GM12878 (cell line): ENCODE data around the gene S100A14. TPM values are rescaled to one million over a fixed set of nuclear protein-coding genes. Genes with fewer than 3 reads are reported as not detected.
A peak's percentile ranks its signal among the peaks of the same experiment; 100 is the strongest.

Source experiments
- CHD4 ChIP-seq: fragments of 200-600 bp; sonication (generic); IDR thresholded peaks from 2 replicates; pipeline ENCODE4 v1.6.1; 2016; ENCODE audit warnings: mild to moderate bottlenecking
- CREB1 ChIP-seq: IDR thresholded peaks from 2 replicates; pipeline ENCODE4 v1.6.1; 2012; ENCODE audit warnings: low read depth, mild to moderate bottlenecking, inconsistent platforms
- EED ChIP-seq: sonication (generic); IDR thresholded peaks from 2 replicates; pipeline ENCODE4 v1.6.1; 2016; ENCODE audit warnings: antibody characterized with exemption, low read depth
- EP300 ChIP-seq, 2 experiments: fragments of 150-350 bp in 1 of 2; IDR thresholded peaks; 2 replicates each; pipeline ENCODE4 v1.6.1; 2011 to 2012; ENCODE audit warnings: low read depth in 2 of 2, low read length in 2 of 2, borderline replicate concordance in 1 of 2, improper control_type of control experiment in 1 of 2, inconsistent platforms in 1 of 2; ENCODE audit not compliant: control insufficient read depth in 1 of 2
- EZH2 ChIP-seq: IDR thresholded peaks from 2 replicates; pipeline ENCODE4 v1.6.1; 2012; ENCODE audit warnings: low read depth, mild to moderate bottlenecking, control low read depth, inconsistent platforms, low read length, borderline replicate concordance; ENCODE audit not compliant: control insufficient read depth
- HDGF ChIP-seq: fragments of 450-650 bp; IDR thresholded peaks from 2 replicates; pipeline ENCODE4 v1.6.1; 2016; ENCODE audit warnings: antibody characterized with exemption
- IKZF1 ChIP-seq: fragments of 450-650 bp; conservative IDR thresholded peaks from 2 replicates; pipeline ENCODE4 v1.6.1; 2017; ENCODE audit warnings: antibody characterized with exemption, mild to moderate bottlenecking
- IKZF2 ChIP-seq, 2 experiments: fragments of 450-650 bp; IDR thresholded peaks; 2 replicates each; pipeline ENCODE4 v1.6.1; 2017; ENCODE audit warnings: mild to moderate bottlenecking in 2 of 2, moderate library complexity in 2 of 2
- KAT2A ChIP-seq: conservative IDR thresholded peaks from 2 replicates; pipeline ENCODE4 v1.6.1; 2011; ENCODE audit warnings: low read depth, low read length; ENCODE audit not compliant: control insufficient read depth
- KLF5 ChIP-seq: fragments of 450-650 bp; IDR thresholded peaks from 2 replicates; pipeline ENCODE4 v1.6.1; 2014; ENCODE audit warnings: mild to moderate bottlenecking; ENCODE audit not compliant: partially characterized antibody
- LARP7 ChIP-seq: fragments of 450-650 bp; IDR thresholded peaks from 2 replicates; pipeline ENCODE4 v1.6.1; 2017; ENCODE audit warnings: mild to moderate bottlenecking
- MTA3 ChIP-seq: IDR thresholded peaks from 2 replicates; pipeline ENCODE4 v1.6.1; 2012; ENCODE audit warnings: low read length, inconsistent platforms, borderline replicate concordance
- MXI1 ChIP-seq: fragments of 150-350 bp; IDR thresholded peaks from 2 replicates; pipeline ENCODE4 v1.6.1; 2011; ENCODE audit warnings: low read depth, mild to moderate bottlenecking, inconsistent platforms, low read length, improper control_type of control experiment
- MYC ChIP-seq: IDR thresholded peaks from 2 replicates; pipeline ENCODE4 v1.6.1; 2011; ENCODE audit warnings: mild to moderate bottlenecking, low read length, moderate library complexity, inconsistent platforms; ENCODE audit not compliant: insufficient read depth, insufficient replicate concordance, insufficient read length, severe bottlenecking
- NRF1 ChIP-seq: conservative IDR thresholded peaks from 2 replicates; pipeline ENCODE4 v1.6.1; 2011; ENCODE audit warnings: mild to moderate bottlenecking, low read depth, low read length, improper control_type of control experiment
- RAD21 ChIP-seq: IDR thresholded peaks from 2 replicates; pipeline ENCODE4 v1.6.1; 2011; ENCODE audit warnings: mild to moderate bottlenecking, low read depth, low read length, moderate library complexity; ENCODE audit not compliant: insufficient read depth
- RFX5 ChIP-seq: IDR thresholded peaks from 2 replicates; pipeline ENCODE4 v1.6.1; 2011; ENCODE audit warnings: low read depth, low read length, improper control_type of control experiment
- SREBF2 ChIP-seq: IDR thresholded peaks from 2 replicates; pipeline ENCODE4 v1.6.1; 2012; ENCODE audit warnings: mild to moderate bottlenecking, low read length
- STAT3 ChIP-seq: IDR thresholded peaks from 2 replicates; pipeline ENCODE4 v1.6.1; 2011; ENCODE audit warnings: low read depth, low read length, improper control_type of control experiment
- SUPT20H ChIP-seq: IDR thresholded peaks from 2 replicates; pipeline ENCODE4 v1.6.1; 2011; ENCODE audit warnings: low read depth, mild to moderate bottlenecking, low read length, moderate library complexity, borderline replicate concordance; ENCODE audit not compliant: control insufficient read depth
- YBX1 ChIP-seq: fragments of 450-650 bp; IDR thresholded peaks from 2 replicates; pipeline ENCODE4 v1.6.1; 2016; ENCODE audit warnings: antibody characterized with exemption
- YY1 ChIP-seq: IDR thresholded peaks from 2 replicates; pipeline ENCODE4 v1.6.1; 2011; ENCODE audit warnings: low read depth, mild to moderate bottlenecking, low read length
- ZNF207 ChIP-seq: fragments of 450-650 bp; IDR thresholded peaks from 2 replicates; pipeline ENCODE4 v1.6.1; 2014; ENCODE audit warnings: antibody characterized with exemption, mild to moderate bottlenecking, borderline replicate concordance
- ZNF384 ChIP-seq: IDR thresholded peaks from 2 replicates; pipeline ENCODE4 v1.6.1; 2012; ENCODE audit warnings: low read depth, mild to moderate bottlenecking, low read length, improper control_type of control experiment, borderline replicate concordance
- ZNF622 ChIP-seq: fragments of 450-650 bp; IDR thresholded peaks from 2 replicates; pipeline ENCODE4 v1.6.1; 2017; ENCODE audit warnings: mild to moderate bottlenecking, inconsistent platforms
- ZZZ3 ChIP-seq: IDR thresholded peaks from 2 replicates; pipeline ENCODE4 v1.6.1; 2011; ENCODE audit warnings: low read depth; ENCODE audit not compliant: control insufficient read depth, insufficient read length
- polyA plus RNA-seq, 11 experiments: library from polyadenylated mRNA; depleted of rRNA in 4 of 11; unstranded in 6 of 11; stranded (reverse) in 5 of 11; fragments of >200 nt; fragmentation: Nextera tagmentation in 4 of 11; fragmentation: Illumina TruSeq in 1 of 11; extraction: Ambion mirVana in 4 of 11; extraction: Trizol in 1 of 11; gene quantifications; 1 replicate in 1 of 11; 2 replicates in 10 of 11; pipeline versions ENCODE4 v1.2.1 to v1.2.3, GENCODE V29; 2011 to 2016; ENCODE audit warnings: inconsistent platforms in 2 of 11, missing spikeins in 2 of 11, low read depth in 1 of 11
- total RNA-seq, 4 experiments: library from RNA; depleted of rRNA in 3 of 4; stranded (reverse); fragments of >200 nt in 3 of 4; fragmentation: Illumina TruSeq in 1 of 4; extraction: Trizol in 1 of 4; gene quantifications; 2 replicates each; pipeline versions ENCODE4 v1.2.1 to v1.2.3, GENCODE V29; 2013 to 2021
- TF ChIP-seq, protein P1 (sequence below): fragments of 450-650 bp; IDR thresholded peaks from 2 replicates; pipeline ENCODE4 v1.6.1; 2014; ENCODE audit warnings: mild to moderate bottlenecking
- TF ChIP-seq, protein P2 (sequence below): fragments of 450-650 bp; IDR thresholded peaks from 2 replicates; pipeline ENCODE4 v1.6.1; 2017; ENCODE audit warnings: borderline replicate concordance
- TF ChIP-seq, protein P3 (sequence below): IDR thresholded peaks from 2 replicates; pipeline ENCODE4 v1.6.1; 2012; ENCODE audit warnings: low read depth, low read length, improper control_type of control experiment

S100A14 gene
- total and polyA plus RNA-seq, 10 of the 15 experiments (the other 5 are each of a cell fraction or from before 2014, with no cell fraction given) = 0.20 to 0.77 (median 0.45) TPM; not detected in 4

DNA sequence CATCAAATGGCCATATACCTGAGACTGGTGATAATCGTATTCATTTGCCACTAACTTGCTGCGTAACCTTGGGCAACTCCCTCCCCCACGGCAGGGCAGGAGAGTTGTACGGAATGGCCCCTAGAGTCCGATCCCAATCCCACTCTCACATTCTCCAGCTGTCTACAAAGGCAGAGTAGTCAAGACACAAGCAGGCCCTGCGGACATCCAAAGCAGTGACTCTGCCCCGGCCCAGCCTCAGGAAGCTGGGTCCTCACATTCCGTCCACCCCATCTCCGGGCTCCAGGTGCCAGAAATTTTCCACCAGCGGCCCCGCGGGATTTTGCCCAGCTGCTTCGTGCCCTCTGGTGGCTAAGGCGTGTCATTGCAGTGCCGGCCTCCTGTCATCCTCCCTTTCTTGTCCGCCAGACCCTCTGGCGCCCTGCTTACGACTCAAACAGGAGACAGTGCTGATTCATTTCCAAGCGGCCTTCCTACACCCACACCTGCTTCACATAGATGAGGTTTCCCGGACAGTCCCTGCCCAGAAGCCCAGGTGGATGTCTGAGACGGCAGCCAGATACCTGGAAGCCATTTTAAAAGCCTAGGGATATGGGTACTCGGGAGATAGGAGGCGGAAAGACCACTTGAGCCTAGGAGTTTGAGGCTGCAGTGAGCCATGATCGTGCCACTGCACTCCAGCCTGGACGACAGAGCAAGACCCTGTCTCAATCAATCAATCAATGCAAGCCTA lies 47.6 kb downstream of the S100A14 start (continued):
- TF ChIP-seq ZNF384 (no peak), NRF1 (no peak), EZH2 (no peak), MTA3 (no peak), YY1 (peak; percentile 79), MYC (no peak), LARP7 (no peak), IKZF1 (peak; percentile 83), YBX1 (no peak), KAT2A (no peak), EP300 (IDR thresholded peaks at IDR 0.05; ENCODE audit: borderline replicate concordance in 1 of 2, control insufficient read depth in 1 of 2, low read depth in 2 of 2, low read length in 2 of 2) (no peak), HDGF (no peak), SREBF2 (no peak), IKZF2 (IDR thresholded peaks at IDR 0.05) (peak; percentile 42 to 54), KLF5 (no peak), STAT3 (no peak), EED (peak; percentile 42; the same call in 1 of the 2 replicates), ZZZ3 (no peak), ZNF207 (peak; percentile 69; the same call in 1 of the 2 replicates), MXI1 (no peak), ZNF622 (no peak), RFX5 (no peak), CHD4 (no peak), SUPT20H (no peak), RAD21 (peak; percentile 90), CREB1 (0 out of 2 replicates have a peak, but pooled peaks have one; percentile 48)
- TF ChIP-seq, protein P1, sequence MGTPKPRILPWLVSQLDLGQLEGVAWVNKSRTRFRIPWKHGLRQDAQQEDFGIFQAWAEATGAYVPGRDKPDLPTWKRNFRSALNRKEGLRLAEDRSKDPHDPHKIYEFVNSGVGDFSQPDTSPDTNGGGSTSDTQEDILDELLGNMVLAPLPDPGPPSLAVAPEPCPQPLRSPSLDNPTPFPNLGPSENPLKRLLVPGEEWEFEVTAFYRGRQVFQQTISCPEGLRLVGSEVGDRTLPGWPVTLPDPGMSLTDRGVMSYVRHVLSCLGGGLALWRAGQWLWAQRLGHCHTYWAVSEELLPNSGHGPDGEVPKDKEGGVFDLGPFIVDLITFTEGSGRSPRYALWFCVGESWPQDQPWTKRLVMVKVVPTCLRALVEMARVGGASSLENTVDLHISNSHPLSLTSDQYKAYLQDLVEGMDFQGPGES = no peak
- TF ChIP-seq, protein P2, sequence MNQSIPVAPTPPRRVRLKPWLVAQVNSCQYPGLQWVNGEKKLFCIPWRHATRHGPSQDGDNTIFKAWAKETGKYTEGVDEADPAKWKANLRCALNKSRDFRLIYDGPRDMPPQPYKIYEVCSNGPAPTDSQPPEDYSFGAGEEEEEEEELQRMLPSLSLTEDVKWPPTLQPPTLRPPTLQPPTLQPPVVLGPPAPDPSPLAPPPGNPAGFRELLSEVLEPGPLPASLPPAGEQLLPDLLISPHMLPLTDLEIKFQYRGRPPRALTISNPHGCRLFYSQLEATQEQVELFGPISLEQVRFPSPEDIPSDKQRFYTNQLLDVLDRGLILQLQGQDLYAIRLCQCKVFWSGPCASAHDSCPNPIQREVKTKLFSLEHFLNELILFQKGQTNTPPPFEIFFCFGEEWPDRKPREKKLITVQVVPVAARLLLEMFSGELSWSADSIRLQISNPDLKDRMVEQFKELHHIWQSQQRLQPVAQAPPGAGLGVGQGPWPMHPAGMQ = no peak
- TF ChIP-seq, protein P3, sequence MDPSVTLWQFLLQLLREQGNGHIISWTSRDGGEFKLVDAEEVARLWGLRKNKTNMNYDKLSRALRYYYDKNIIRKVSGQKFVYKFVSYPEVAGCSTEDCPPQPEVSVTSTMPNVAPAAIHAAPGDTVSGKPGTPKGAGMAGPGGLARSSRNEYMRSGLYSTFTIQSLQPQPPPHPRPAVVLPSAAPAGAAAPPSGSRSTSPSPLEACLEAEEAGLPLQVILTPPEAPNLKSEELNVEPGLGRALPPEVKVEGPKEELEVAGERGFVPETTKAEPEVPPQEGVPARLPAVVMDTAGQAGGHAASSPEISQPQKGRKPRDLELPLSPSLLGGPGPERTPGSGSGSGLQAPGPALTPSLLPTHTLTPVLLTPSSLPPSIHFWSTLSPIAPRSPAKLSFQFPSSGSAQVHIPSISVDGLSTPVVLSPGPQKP = no peak
